Measurements from ENCODE around the gene NIPBL. TPM values are rescaled to one million over a fixed set of nuclear protein-coding genes. Genes with fewer than 3 reads are reported as not detected.

Gene NIPBL
- total RNA-seq, 4 donors from 2014 or later = 26.7 to 73.8 (median 64.4) TPM

DNA sequence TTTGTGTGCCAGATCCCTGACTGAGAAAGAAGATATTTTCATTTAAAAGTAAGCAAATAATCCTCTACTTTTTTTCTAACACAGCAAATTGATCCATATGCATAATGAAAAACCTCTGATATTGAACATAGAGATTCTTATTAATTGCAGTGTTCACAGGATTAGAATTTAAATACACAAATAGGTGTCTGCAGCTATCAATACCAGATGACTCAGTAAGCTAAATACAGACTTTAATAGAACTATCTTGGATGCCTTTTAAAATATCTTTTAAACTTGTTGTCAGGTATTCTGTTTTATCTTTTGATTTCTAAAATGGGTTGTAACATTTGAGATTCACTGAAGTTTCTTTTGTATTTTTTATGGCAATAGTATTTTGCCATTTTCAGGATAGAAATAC, 43.1 kb downstream of the NIPBL start:
- Histone ChIP-seq H3K4me3 (no peak overlapping the region), H3K36me3 (no peaks in the 10 kb centered on the region), H3K27me3 (no peaks in the 10 kb centered on the region), H3K27ac (no peak overlapping the region), H3K4me1 (peaks cover 0 to 7% (median 5%) of the 10 kb centered on the region in 4 donors), H3K9me3 (no peaks in the 10 kb centered on the region)
- in situ Hi-C loops (cut with MboI; ENCODE audit: low pct_ligation_motif_present in 1 of 4, low pct_unique_long_range_greater_than_20kb in 1 of 4, low sequenced_read_pairs in 3 of 4) (no loop called here), intact Hi-C loops (cut with DNase I; ENCODE audit: low total_unique reads) (no loop called here)
- no peak for DNase-seq
- TF ChIP-seq POLR2A (IDR thresholded peaks at IDR 0.05) = no peak
- no peak for TF ChIP-seq POLR2AphosphoS5 (IDR thresholded peaks at IDR 0.05)
- no peak for TF ChIP-seq EP300 (IDR thresholded peaks at IDR 0.05; ENCODE audit: low read depth)
- TF ChIP-seq, protein P1, sequence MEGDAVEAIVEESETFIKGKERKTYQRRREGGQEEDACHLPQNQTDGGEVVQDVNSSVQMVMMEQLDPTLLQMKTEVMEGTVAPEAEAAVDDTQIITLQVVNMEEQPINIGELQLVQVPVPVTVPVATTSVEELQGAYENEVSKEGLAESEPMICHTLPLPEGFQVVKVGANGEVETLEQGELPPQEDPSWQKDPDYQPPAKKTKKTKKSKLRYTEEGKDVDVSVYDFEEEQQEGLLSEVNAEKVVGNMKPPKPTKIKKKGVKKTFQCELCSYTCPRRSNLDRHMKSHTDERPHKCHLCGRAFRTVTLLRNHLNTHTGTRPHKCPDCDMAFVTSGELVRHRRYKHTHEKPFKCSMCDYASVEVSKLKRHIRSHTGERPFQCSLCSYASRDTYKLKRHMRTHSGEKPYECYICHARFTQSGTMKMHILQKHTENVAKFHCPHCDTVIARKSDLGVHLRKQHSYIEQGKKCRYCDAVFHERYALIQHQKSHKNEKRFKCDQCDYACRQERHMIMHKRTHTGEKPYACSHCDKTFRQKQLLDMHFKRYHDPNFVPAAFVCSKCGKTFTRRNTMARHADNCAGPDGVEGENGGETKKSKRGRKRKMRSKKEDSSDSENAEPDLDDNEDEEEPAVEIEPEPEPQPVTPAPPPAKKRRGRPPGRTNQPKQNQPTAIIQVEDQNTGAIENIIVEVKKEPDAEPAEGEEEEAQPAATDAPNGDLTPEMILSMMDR (IDR thresholded peaks at IDR 0.05) = no peak

- in situ Hi-C loops (cut with MboI; ENCODE audit: low pct_ligation_motif_present in 1 of 4, low pct_unique_long_range_greater_than_20kb in 1 of 4, low sequenced_read_pairs in 3 of 4) = no loop called here
- H3K27me3 ChIP-seq = no peaks in the 10 kb centered on the region
- intact Hi-C loops (cut with DNase I; ENCODE audit: low total_unique reads) = no loop called here
- DNase-seq = no peak
- H3K27ac ChIP-seq = no peak overlapping the region
- no peaks in the 10 kb centered on the region for H3K9me3 ChIP-seq
- no peaks in the 10 kb centered on the region for H3K36me3 ChIP-seq
- H3K4me1 ChIP-seq = peaks cover 0 to 25% (median 13%) of the 10 kb centered on the region in 4 donors
- no peak overlapping the region for H3K4me3 ChIP-seq
- WGBS, 2 donors (ENCODE audit: low coverage in 1 of 2) = 0 to 18% methylated on average over 1 of the region's 1 CpG
- TF ChIP-seq EP300 (IDR thresholded peaks at IDR 0.05; ENCODE audit: low read depth) = no peak
- TF ChIP-seq, protein P1 (IDR thresholded peaks at IDR 0.05) = no peak
- no peak for TF ChIP-seq POLR2AphosphoS5 (IDR thresholded peaks at IDR 0.05)
- no peak for TF ChIP-seq POLR2A (IDR thresholded peaks at IDR 0.05)
Observed at GRCh38 chr5:36928947-36929346, 52.4 kb downstream of the NIPBL start.

- Histone ChIP-seq H3K27ac (no peak overlapping the region), H3K36me3 (no peaks in the 10 kb centered on the region), H3K9me3 (no peaks in the 10 kb centered on the region), H3K4me1 (peaks cover 0 to 27% (median 13%) of the 10 kb centered on the region in 4 donors), H3K4me3 (no peak overlapping the region), H3K27me3 (no peaks in the 10 kb centered on the region)
- DNase-seq = no peak
- in situ Hi-C loops (cut with MboI; ENCODE audit: low pct_ligation_motif_present in 1 of 4, low pct_unique_long_range_greater_than_20kb in 1 of 4, low sequenced_read_pairs in 3 of 4) = no loop called here
- TF ChIP-seq EP300 (IDR thresholded peaks at IDR 0.05; ENCODE audit: low read depth) (no peak), POLR2A (IDR thresholded peaks at IDR 0.05) (no peak), POLR2AphosphoS5 (IDR thresholded peaks at IDR 0.05) (no peak)
- TF ChIP-seq, protein P1 (IDR thresholded peaks at IDR 0.05) = no peak
- intact Hi-C loops (cut with DNase I; ENCODE audit: low total_unique reads) = no loop called here
Observed at GRCh38 chr5:36929438-36929837, 52.9 kb downstream of the NIPBL start.

- TF ChIP-seq POLR2A (IDR thresholded peaks at IDR 0.05) (no peak), POLR2AphosphoS5 (IDR thresholded peaks at IDR 0.05) (no peak), EP300 (IDR thresholded peaks at IDR 0.05; ENCODE audit: low read depth) (no peak)
- TF ChIP-seq, protein P1 (IDR thresholded peaks at IDR 0.05) = no peak
- no peaks in the 10 kb centered on the region for H3K27me3 ChIP-seq
- H3K27ac ChIP-seq = no peak overlapping the region
- no peaks in the 10 kb centered on the region for H3K36me3 ChIP-seq
- no peaks in the 10 kb centered on the region for H3K9me3 ChIP-seq
- intact Hi-C loops (cut with DNase I; ENCODE audit: low total_unique reads) (no loop called here), in situ Hi-C loops (cut with MboI; ENCODE audit: low pct_ligation_motif_present in 1 of 4, low pct_unique_long_range_greater_than_20kb in 1 of 4, low sequenced_read_pairs in 3 of 4) (no loop called here)
- WGBS, 2 donors (ENCODE audit: low coverage in 1 of 2) = 90 to 100% methylated on average over 1 to 4 of the region's 4 CpGs
- H3K4me1 ChIP-seq = peaks cover 0 to 44% (median 17%) of the 10 kb centered on the region in 4 donors
- no peak for DNase-seq
- H3K4me3 ChIP-seq = no peak overlapping the region
Observed at GRCh38 chr5:36932056-36932455, 55.5 kb downstream of the NIPBL start.

All from transverse colon (tissue), 4 donors.